KMS-11 (cell line): ENCODE results near the gene ZNF101.
A peak's percentile ranks its signal among the peaks of the same experiment; 100 is the strongest.

Experiments
- H2AFZ ChIP-seq: fragments of 200-600 bp; sonication (generic); 2 replicates; pipeline ENCODE4 v1.6.1; 2016; ENCODE audit warnings: antibody characterized with exemption, mixed run types, low read depth
- H3K27ac ChIP-seq: fragments of 200-600 bp; sonication (generic); 2 replicates; pipeline ENCODE4 v1.6.1; 2016; ENCODE audit warnings: mild to moderate bottlenecking, mixed run types
- H3K27me3 ChIP-seq: fragments of 200-600 bp; sonication (generic); 2 replicates; pipeline ENCODE4 v1.6.1; 2017; ENCODE audit warnings: mild to moderate bottlenecking, low read depth, mixed run types, moderate library complexity; ENCODE audit not compliant: insufficient read depth
- H3K36me3 ChIP-seq: fragments of 200-600 bp; sonication (generic); 2 replicates; pipeline ENCODE4 v1.6.1; 2017; ENCODE audit warnings: mild to moderate bottlenecking, mixed run types; ENCODE audit not compliant: insufficient read depth
- H3K4me1 ChIP-seq: fragments of 200-600 bp; sonication (generic); 2 replicates; pipeline ENCODE4 v1.6.1; 2016; ENCODE audit warnings: mild to moderate bottlenecking, low read depth, mixed run types; ENCODE audit not compliant: poor library complexity, severe bottlenecking
- H3K4me2 ChIP-seq: fragments of 200-600 bp; sonication (generic); 2 replicates; pipeline ENCODE4 v1.7.0; 2016; ENCODE audit warnings: mild to moderate bottlenecking, mixed run types
- H3K4me3 ChIP-seq: fragments of 200-600 bp; sonication (generic); IDR thresholded peaks from 2 replicates; pipeline ENCODE4 v1.6.1; 2017; ENCODE audit warnings: low read depth, low read length, mixed read lengths; ENCODE audit not compliant: insufficient read depth
- H3K79me2 ChIP-seq: fragments of 200-600 bp; sonication (generic); 2 replicates; pipeline ENCODE4 v1.6.1; 2016; ENCODE audit warnings: low read depth, mixed run types; ENCODE audit not compliant: insufficient read depth
- H3K9ac ChIP-seq: fragments of 200-600 bp; sonication (generic); 2 replicates; pipeline ENCODE4 v1.6.1; 2016; ENCODE audit warnings: mild to moderate bottlenecking, mixed run types
- H4K20me1 ChIP-seq: fragments of 200-600 bp; sonication (generic); 2 replicates; pipeline ENCODE4 v1.6.1; 2016; ENCODE audit warnings: mild to moderate bottlenecking, mixed run types; ENCODE audit not compliant: insufficient read depth
- CTCF ChIP-seq: fragments of 200-600 bp; sonication (generic); conservative IDR thresholded peaks from 2 replicates; pipeline ENCODE4 v1.6.1; 2017; ENCODE audit warnings: low read depth, mild to moderate bottlenecking, antibody characterized with exemption, low read length, moderate library complexity, mixed read lengths

Gene ZNF101

GRCh38 chr19:19670070-19670551 lies 1.5 kb downstream of the ZNF101 start:
- Histone ChIP-seq H2AFZ (no peak overlapping the region), H3K36me3 (peaks cover 9% of the 10 kb centered on the region; the same call in 1 of the 2 replicates), H3K27ac (no peak overlapping the region; the same call in 1 of the 2 replicates), H4K20me1 (no peaks in the 10 kb centered on the region), H3K27me3 (no peaks in the 10 kb centered on the region), H3K4me1 (peaks cover 16% of the 10 kb centered on the region), H3K9ac (no peak overlapping the region), H3K79me2 (peaks cover 55% of the 10 kb centered on the region), H3K4me3 (no peak overlapping the region), H3K4me2 (peak overlapping the region; percentile 54; the same call in 1 of the 2 replicates)
- TF ChIP-seq CTCF = no peak

- no peaks in the 10 kb centered on the region for H3K27me3 ChIP-seq
- no peaks in the 10 kb centered on the region for H4K20me1 ChIP-seq
- H3K4me3 ChIP-seq = no peak overlapping the region
- H3K79me2 ChIP-seq = peaks cover 67% of the 10 kb centered on the region
- H3K9ac ChIP-seq = no peak overlapping the region
- H3K27ac ChIP-seq = no peak overlapping the region
- TF ChIP-seq CTCF = no peak
- peaks cover 26% of the 10 kb centered on the region; the same call in 1 of the 2 replicates for H3K36me3 ChIP-seq
- no peak overlapping the region for H3K4me2 ChIP-seq
- H2AFZ ChIP-seq = no peak overlapping the region
- H3K4me1 ChIP-seq = peaks cover 8% of the 10 kb centered on the region
Observed at GRCh38 chr19:19672816-19673215, 4.2 kb downstream of the ZNF101 start.

- Histone ChIP-seq H2AFZ (no peak overlapping the region), H3K79me2 (peaks cover 64% of the 10 kb centered on the region), H3K4me2 (no peak overlapping the region), H3K36me3 (peaks cover 38% of the 10 kb centered on the region; the same call in 1 of the 2 replicates), H3K27ac (no peak overlapping the region), H3K4me3 (no peak overlapping the region), H3K4me1 (peaks cover 8% of the 10 kb centered on the region), H4K20me1 (no peaks in the 10 kb centered on the region), H3K9ac (no peak overlapping the region), H3K27me3 (no peaks in the 10 kb centered on the region)
- TF ChIP-seq CTCF = no peak
Observed at GRCh38 chr19:19674315-19674714, 5.7 kb downstream of the ZNF101 start.

- TF ChIP-seq CTCF = no peak
- peaks cover 47% of the 10 kb centered on the region; the same call in 1 of the 2 replicates for H3K36me3 ChIP-seq
- H3K9ac ChIP-seq = no peak overlapping the region
- peaks cover 35% of the 10 kb centered on the region; the same call in 1 of the 2 replicates for H3K79me2 ChIP-seq
- H4K20me1 ChIP-seq = no peaks in the 10 kb centered on the region
- H3K27me3 ChIP-seq = no peaks in the 10 kb centered on the region
- no peak overlapping the region for H3K27ac ChIP-seq
- H3K4me3 ChIP-seq = no peak overlapping the region
- H3K4me1 ChIP-seq = no peaks in the 10 kb centered on the region
- H2AFZ ChIP-seq = no peak overlapping the region
- H3K4me2 ChIP-seq = no peak overlapping the region
Observed at GRCh38 chr19:19677579-19677978, 8.9 kb downstream of the ZNF101 start.
